Activated CD4-positive, alpha-beta T cell treated with anti-CD3 and anti-CD28 coated beads, Interleukin-2, amount 10 ng/mL, durations not matched to agents 24 days and 14 days (primary cell): ENCODE results near the gene ATP5PD. TPM values are rescaled to one million over a fixed set of nuclear protein-coding genes. Genes with fewer than 3 reads are reported as not detected.
"Not testable (repeated sequence)": the region's sequence is repeated elsewhere in the genome, so short reads cannot be mapped to it uniquely, and the experiment has no call there.

Source experiments
- DNase-seq: peaks from one replicate; pipeline ENCODE4 v3.0.0; 2022
- H3K27ac Mint-ChIP-seq: one replicate; pipeline ENCODE4 v1.8.0; 2022; ENCODE audit warnings: mild to moderate bottlenecking, mixed read lengths
- H3K27me3 Mint-ChIP-seq: one replicate; pipeline ENCODE4 v1.8.0; 2022; ENCODE audit warnings: mixed read lengths
- H3K36me3 Mint-ChIP-seq: one replicate; pipeline ENCODE4 v1.8.0; 2022; ENCODE audit warnings: low read depth, mild to moderate bottlenecking, mixed read lengths
- H3K4me1 Mint-ChIP-seq: one replicate; pipeline ENCODE4 v1.8.0; 2021; ENCODE audit warnings: mixed read lengths
- H3K4me3 Mint-ChIP-seq: one replicate; pipeline ENCODE4 v1.8.0; 2022; ENCODE audit warnings: mild to moderate bottlenecking, moderate library complexity, mixed read lengths
- H3K9me3 Mint-ChIP-seq: one replicate; pipeline ENCODE4 v1.8.0; 2021; ENCODE audit warnings: mixed read lengths
- intact Hi-C: fragments of 100-400 bp; cut with micrococcal nuclease; formaldehyde crosslinking; loops from one replicate; pipeline ENCODE4 v1.15.1; 2023
- total RNA-seq: library from RNA; stranded (reverse); gene quantifications from 2 replicates; pipeline ENCODE4 v1.2.3, GENCODE V29; 2022

ATP5PD gene
- total RNA-seq, 1 donor from 2014 or later = 161 TPM

DNA sequence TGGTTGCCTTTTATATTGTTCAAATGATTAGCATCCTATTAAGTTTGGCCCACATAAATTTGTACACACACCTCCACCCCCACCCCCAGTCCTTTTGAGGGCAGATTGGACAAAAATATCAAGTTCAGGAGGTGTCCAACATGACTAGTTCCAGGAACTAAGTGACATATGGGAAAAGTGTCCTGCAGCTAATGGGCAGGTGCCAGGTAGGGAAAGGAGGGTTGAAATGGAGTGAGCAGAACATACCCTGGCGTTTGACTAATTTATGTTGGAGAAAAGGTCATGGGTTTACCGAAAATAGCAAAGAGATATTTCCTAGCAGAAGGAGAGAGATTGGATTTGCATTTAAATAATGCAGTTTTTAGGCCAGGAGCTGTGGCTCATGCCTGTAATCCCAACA, 5.2 kb upstream of the ATP5PD start:
- Mint-ChIP-seq H3K36me3 (peaks cover 36% of the 10 kb centered on the region), H3K27me3 (no peaks in the 10 kb centered on the region), H3K4me1 (peaks cover 25% of the 10 kb centered on the region), H3K27ac (no peak overlapping the region), H3K4me3 (no peak overlapping the region), H3K9me3 (no peaks in the 10 kb centered on the region)
- intact Hi-C loops = no loop called here
- DNase-seq = no peak

GRCh38 chr17:75049706-75050105, 2.9 kb upstream of the ATP5PD start:
- Mint-ChIP-seq H3K4me1 (peaks cover 29% of the 10 kb centered on the region), H3K9me3 (no peaks in the 10 kb centered on the region), H3K4me3 (no peak overlapping the region), H3K27me3 (no peaks in the 10 kb centered on the region), H3K36me3 (peaks cover 28% of the 10 kb centered on the region), H3K27ac (no peak overlapping the region)
- DNase-seq = no peak
- intact Hi-C loops = no loop called here

DNA sequence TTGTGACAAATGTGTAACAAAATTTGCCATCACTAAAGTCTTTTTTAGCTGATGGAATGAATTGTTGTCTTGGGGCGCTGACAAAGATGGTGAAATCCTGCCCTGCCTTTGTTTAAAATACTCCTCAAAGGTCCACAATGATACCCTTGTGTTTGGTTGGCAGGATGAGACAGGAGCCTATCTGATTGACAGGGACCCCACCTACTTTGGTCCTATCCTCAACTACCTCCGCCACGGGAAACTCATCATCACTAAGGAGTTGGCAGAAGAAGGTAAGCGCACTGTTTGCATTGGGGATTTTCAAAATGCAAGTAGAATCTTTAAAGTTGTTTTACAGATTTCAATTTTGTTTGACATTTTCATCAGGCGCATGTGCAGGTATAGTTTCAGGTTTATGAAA, 2.3 kb upstream of the ATP5PD start:
- peaks cover 29% of the 10 kb centered on the region for H3K4me1 Mint-ChIP-seq
- no peak for DNase-seq
- no peaks in the 10 kb centered on the region for H3K9me3 Mint-ChIP-seq
- intact Hi-C loops = no loop called here
- H3K4me3 Mint-ChIP-seq = no peak overlapping the region
- H3K27me3 Mint-ChIP-seq = no peaks in the 10 kb centered on the region
- H3K27ac Mint-ChIP-seq = no peak overlapping the region
- peaks cover 25% of the 10 kb centered on the region for H3K36me3 Mint-ChIP-seq

GRCh38 chr17:75048249-75048878, 1.6 kb upstream of the ATP5PD start:
- Mint-ChIP-seq H3K9me3 (no peaks in the 10 kb centered on the region), H3K4me1 (peaks cover 29% of the 10 kb centered on the region), H3K36me3 (peaks cover 22% of the 10 kb centered on the region), H3K27me3 (no peaks in the 10 kb centered on the region), H3K4me3 (peak overlapping the region; percentile 98), H3K27ac (peak overlapping the region; percentile 86)
- DNase-seq = no peak
- intact Hi-C loops = no loop called here

GRCh38 chr17:75047398-75048098, 779 bp upstream of the ATP5PD start:
- peaks cover 17% of the 10 kb centered on the region for H3K36me3 Mint-ChIP-seq
- H3K27ac Mint-ChIP-seq = peak overlapping the region; percentile 86
- intact Hi-C loops = loop anchor here (2.0 kb wide), 1 partner anchor 61 kb away; the partner anchor contains the start of gene ARMC7
- H3K4me3 Mint-ChIP-seq = peak overlapping the region; percentile 98
- no peaks in the 10 kb centered on the region for H3K9me3 Mint-ChIP-seq
- peaks cover 29% of the 10 kb centered on the region for H3K4me1 Mint-ChIP-seq
- peak; percentile 79 for DNase-seq
- H3K27me3 Mint-ChIP-seq = no peaks in the 10 kb centered on the region

GRCh38 chr17:75045946-75046406, 793 bp downstream of the ATP5PD start:
- Mint-ChIP-seq H3K36me3 (peaks cover 21% of the 10 kb centered on the region), H3K4me1 (peaks cover 29% of the 10 kb centered on the region), H3K4me3 (peak overlapping the region; percentile 99), H3K27ac (peak overlapping the region; percentile 95)
- not testable (repeated sequence) for DNase-seq, H3K27me3 Mint-ChIP-seq, H3K9me3 Mint-ChIP-seq
- intact Hi-C loops = loop anchor here (1.0 to 2.0 kb wide), 2 partner anchors 11 to 63 kb away; partner anchors contain the start of gene ARMC7

DNA sequence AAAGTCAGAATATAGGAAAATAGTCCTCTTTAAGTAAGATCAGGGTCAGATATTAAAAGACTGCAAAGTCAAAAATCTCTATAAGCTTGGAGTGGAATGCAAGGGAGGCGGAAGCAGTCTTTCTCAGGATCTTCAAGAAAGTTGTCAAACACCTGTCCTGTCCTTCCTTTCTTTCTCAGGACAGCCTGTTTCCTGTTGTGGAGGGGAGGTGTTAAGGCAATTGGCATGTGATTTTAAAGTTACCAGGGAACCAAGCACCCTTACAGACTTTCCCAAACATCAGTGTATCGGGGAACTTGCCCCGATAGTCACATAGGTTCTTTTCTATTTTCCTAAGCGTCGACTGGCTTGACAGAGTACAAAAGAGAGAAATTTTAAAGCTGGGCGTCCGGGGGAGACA, 2.1 kb downstream of the ATP5PD start:
- no peak overlapping the region for H3K27ac Mint-ChIP-seq
- intact Hi-C loops = no loop called here
- peaks cover 32% of the 10 kb centered on the region for H3K4me1 Mint-ChIP-seq

GRCh38 chr17:75043789-75044188, 3.0 kb downstream of the ATP5PD start:
- H3K27me3 Mint-ChIP-seq, H3K4me3 Mint-ChIP-seq, H3K27ac Mint-ChIP-seq, DNase-seq, intact Hi-C loops, H3K9me3 Mint-ChIP-seq: not testable (repeated sequence)
- H3K36me3 Mint-ChIP-seq = peaks cover 27% of the 10 kb centered on the region
- H3K4me1 Mint-ChIP-seq = peaks cover 31% of the 10 kb centered on the region

More for the DNA sequence above, 2.1 kb downstream of the ATP5PD start:
- Mint-ChIP-seq H3K27me3 (no peaks in the 10 kb centered on the region), H3K4me3 (peak overlapping the region; percentile 67), H3K36me3 (peaks cover 30% of the 10 kb centered on the region), H3K9me3 (no peaks in the 10 kb centered on the region)
- DNase-seq = no peak

GRCh38 chr17:75041656-75042280, 5.0 kb downstream of the ATP5PD start:
- Mint-ChIP-seq H3K27ac (no peak overlapping the region), H3K36me3 (peaks cover 27% of the 10 kb centered on the region), H3K9me3 (no peaks in the 10 kb centered on the region), H3K27me3 (no peaks in the 10 kb centered on the region), H3K4me3 (no peak overlapping the region), H3K4me1 (peaks cover 24% of the 10 kb centered on the region)
- DNase-seq = no peak
- intact Hi-C loops = no loop called here

DNA sequence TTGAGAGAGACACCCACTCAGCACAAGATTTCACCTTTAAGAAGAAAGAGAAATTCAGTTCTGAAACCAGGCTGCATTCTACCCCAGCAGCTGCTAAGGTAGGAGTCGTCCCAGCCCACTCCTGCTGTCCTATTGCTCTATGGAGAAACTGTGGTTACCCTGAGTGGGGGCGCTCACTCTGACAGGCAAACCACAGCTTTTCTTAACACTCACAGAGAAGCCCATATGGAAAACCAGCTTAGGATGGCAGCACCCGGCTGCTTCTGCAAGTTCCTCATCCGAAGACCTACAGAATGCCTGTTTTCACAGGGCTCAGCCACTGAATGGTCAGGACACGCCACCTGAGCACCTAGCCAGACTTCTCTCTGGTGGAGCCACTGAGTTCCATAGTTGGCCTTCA, 7.5 kb downstream of the ATP5PD start:
- Mint-ChIP-seq H3K4me1 (peaks cover 32% of the 10 kb centered on the region), H3K4me3 (no peak overlapping the region), H3K36me3 (peaks cover 30% of the 10 kb centered on the region), H3K9me3 (no peaks in the 10 kb centered on the region), H3K27me3 (peaks cover 3% of the 10 kb centered on the region), H3K27ac (no peak overlapping the region)
- intact Hi-C loops = no loop called here
- DNase-seq = no peak

GRCh38 chr17:75036643-75037268, 10.0 kb downstream of the ATP5PD start:
- Mint-ChIP-seq H3K4me3 (peak overlapping the region; percentile 82), H3K4me1 (peaks cover 50% of the 10 kb centered on the region), H3K36me3 (peaks cover 23% of the 10 kb centered on the region), H3K9me3 (no peaks in the 10 kb centered on the region), H3K27me3 (peaks cover 3% of the 10 kb centered on the region), H3K27ac (peak overlapping the region; percentile 88)
- DNase-seq = peak; percentile 92
- intact Hi-C loops = no loop called here

- Mint-ChIP-seq H3K4me3 (peak overlapping the region; percentile 98), H3K4me1 (peaks cover 53% of the 10 kb centered on the region), H3K27ac (peak overlapping the region; percentile 97), H3K9me3 (no peaks in the 10 kb centered on the region), H3K36me3 (peaks cover 3% of the 10 kb centered on the region), H3K27me3 (peaks cover 6% of the 10 kb centered on the region)
- DNase-seq = peak; percentile 95
- intact Hi-C loops = loop anchor here (5.0 kb wide), 1 partner anchor 148 kb away; the partner anchor contains the start of gene SUMO2
Measured at GRCh38 chr17:75034236-75034908, 12.4 kb downstream of the ATP5PD start.
